ENCODE results near the gene TBC1D9. TPM values are rescaled to one million over a fixed set of nuclear protein-coding genes. Genes with fewer than 3 reads are reported as not detected.
"Not testable (repeated sequence)": the region's sequence is repeated elsewhere in the genome, so short reads cannot be mapped to it uniquely, and the experiment has no call there.

The TBC1D9 gene
- 0.36 TPM for polyA plus RNA-seq (2012; ENCODE audit: missing spikeins)

DNA sequence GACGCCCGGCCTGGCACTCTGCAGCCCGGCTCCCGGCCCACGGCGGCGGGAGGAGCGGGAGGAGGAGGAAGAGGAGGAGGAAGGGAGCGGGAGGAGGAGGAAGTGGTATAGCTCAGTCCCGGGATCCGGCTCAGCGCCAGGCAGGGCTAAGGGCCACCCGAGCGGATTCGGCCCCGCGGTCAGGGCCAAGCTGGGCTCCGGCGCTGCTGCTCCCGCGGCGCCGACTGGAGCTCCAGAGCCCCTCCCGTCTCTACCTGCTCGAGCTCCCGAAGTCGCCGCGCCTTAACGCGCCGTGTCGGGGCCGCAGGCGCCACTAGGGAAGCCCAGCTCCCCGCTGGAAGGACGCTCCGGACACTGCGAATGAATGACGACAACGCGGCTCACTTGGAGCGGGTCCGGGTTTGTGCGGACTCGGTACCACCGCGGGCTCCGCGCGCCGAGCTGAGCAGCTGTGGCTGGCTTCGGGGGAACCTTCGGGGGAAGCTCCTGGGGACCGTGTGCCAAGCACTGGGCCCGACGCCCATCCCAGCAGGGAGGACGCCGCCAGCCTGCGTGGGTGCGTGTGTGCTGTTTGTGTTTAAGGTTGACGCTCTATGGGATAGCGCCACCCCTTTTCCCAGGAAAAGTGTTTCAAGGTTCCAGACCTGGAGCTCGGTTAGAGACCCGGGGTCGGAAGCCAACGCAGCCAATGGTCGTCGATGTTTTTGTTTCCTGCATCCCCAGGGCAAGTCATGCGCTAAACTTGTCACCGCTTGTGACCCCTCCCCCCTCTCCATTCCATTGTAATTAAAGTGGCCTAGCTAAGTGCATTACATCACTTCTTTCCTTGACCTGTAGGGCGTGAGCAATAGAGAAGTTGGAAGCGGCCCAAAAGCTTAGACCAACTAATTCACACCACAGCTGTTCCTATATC, at the start of gene TBC1D9:
Gene TBC1D9, minus strand, starts transcription at position 67 of the 913 bp plus-strand sequence. CDS start 340 bp downstream, outside the sequence.
- FAIRE-seq = no peak
- DNase-seq (ENCODE audit: insufficient read length) = peak; percentile 31
- TF ChIP-seq TAF1 (IDR thresholded peaks at IDR 0.05; ENCODE audit: borderline replicate concordance, low read depth, low read length) (no peak), POLR2AphosphoS5 (IDR thresholded peaks at IDR 0.05; ENCODE audit: low read depth, low read length) (no peak), POLR2A (IDR thresholded peaks at IDR 0.05; ENCODE audit: low read depth, low read length) (no peak)

DNA sequence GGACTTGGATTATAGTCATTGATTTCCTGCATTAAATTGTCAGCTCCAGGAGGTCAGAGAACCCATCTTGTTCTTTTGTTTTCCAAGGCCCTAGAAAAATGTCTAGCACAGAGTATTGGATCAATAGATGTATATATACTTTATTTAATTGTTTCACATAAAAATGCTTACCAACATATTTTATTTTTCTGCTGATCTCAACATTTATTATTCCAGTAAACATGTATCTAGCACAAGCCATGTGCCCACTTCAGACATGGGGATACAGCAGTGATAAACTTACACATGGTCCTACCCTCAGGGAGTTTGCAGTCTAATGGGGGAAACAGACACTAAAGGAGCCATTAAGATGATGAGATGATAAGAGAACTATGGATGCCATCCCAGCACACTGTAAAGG, 49.1 kb upstream of the TBC1D9 start:
- TF ChIP-seq POLR2A (IDR thresholded peaks at IDR 0.05; ENCODE audit: low read depth, low read length) (no peak), POLR2AphosphoS5 (IDR thresholded peaks at IDR 0.05; ENCODE audit: low read depth, low read length) (no peak), TAF1 (IDR thresholded peaks at IDR 0.05; ENCODE audit: borderline replicate concordance, low read depth, low read length) (no peak)
- DNase-seq (ENCODE audit: insufficient read length) (no peak), FAIRE-seq (no peak)

DNA sequence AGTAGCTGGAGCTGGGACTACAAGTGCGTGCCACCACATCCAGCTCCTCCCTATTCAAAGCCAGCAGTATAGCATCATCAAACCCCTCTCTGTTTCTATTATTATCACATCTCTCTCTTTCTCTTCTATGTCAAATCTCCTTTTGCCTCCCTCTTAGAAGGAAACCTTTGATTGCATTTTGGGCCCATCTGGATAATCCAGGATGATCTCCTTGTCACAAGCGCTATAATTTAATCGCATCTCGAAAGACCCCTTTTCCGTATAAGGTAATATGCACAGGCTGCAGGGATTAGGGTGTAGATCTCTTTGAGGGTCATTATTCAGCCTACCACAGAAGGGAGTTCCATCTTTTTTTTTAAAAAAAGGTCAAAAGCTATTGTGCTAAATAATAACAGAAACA, 46.4 kb upstream of the TBC1D9 start:
- FAIRE-seq (no peak), DNase-seq (ENCODE audit: insufficient read length) (no peak)
- TF ChIP-seq POLR2A (IDR thresholded peaks at IDR 0.05; ENCODE audit: low read depth, low read length) (no peak), TAF1 (IDR thresholded peaks at IDR 0.05; ENCODE audit: borderline replicate concordance, low read depth, low read length) (no peak)

DNA sequence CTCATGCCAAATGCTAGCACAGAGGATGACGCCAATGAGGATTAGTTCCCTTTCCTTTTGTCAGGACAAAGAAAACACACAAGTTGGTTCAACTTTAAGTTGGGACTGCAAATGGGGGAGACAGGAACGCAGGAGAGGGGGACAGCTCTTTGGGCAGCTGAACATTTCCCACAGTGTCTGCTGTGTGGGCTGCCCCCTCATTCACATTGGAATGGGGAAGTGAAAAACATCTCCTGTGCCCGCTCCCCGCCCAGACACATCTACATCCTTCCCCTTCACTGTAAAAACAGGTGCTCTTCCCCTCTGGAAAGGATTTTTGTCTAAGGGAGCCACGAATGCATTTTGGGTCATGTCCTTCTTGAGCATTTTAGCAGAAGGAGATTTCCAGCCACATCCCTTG, 44.5 kb upstream of the TBC1D9 start:
- TF ChIP-seq POLR2AphosphoS5 (IDR thresholded peaks at IDR 0.05; ENCODE audit: low read depth, low read length) = no peak
- TF ChIP-seq POLR2A (IDR thresholded peaks at IDR 0.05; ENCODE audit: low read depth, low read length) = no peak
- TF ChIP-seq TAF1 (IDR thresholded peaks at IDR 0.05; ENCODE audit: borderline replicate concordance, low read depth, low read length) = no peak
- DNase-seq (ENCODE audit: insufficient read length) = no peak
- FAIRE-seq = peak; percentile 40

DNA sequence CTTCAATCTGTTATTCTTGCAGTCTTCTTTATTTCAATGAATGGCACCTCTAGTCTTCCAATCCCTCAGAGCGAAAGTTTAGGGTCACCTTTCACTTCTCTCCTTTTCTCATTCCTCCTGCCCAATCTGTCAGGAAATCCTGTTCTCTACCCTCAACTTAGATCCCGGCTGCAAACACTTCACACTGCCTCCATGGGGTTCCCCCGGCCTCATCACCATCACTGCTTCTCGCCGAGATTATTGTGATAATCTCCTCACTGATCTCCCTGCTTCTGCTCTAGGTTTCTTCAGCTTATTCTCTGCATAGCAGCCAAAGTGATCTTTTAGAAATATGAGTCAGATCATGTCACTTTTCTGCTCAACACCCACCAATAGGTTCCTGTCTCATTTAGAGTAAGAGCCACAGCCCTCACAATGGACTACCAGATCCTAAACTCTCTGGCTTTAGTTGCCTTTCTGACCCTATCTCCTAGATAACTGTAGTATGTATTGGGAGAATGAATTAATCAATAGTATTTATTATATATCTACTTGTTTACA, 43.6 kb upstream of the TBC1D9 start:
- FAIRE-seq (no peak), DNase-seq (ENCODE audit: insufficient read length) (no peak)
- no peak for TF ChIP-seq POLR2AphosphoS5 (IDR thresholded peaks at IDR 0.05; ENCODE audit: low read depth, low read length)

DNA sequence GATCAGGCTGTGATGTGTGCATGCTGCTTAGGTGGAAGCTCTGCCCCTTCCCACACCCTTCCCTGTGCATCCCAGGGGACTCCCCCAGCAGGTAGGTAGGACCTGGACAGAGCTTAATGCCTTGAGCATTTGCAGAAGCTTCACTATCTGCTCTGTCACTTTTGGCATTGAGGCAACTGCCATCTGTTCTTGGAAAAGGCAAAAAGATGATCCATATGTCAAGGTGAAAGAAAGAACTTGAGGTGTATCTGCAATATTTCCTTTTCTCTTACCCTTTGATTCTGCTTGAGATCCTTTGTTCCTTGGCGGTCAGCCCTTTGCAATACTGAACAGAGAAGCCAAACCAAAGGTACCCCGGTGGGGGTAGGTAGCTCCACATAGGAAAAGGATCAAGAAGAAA, 37.1 kb upstream of the TBC1D9 start:
- TF ChIP-seq TAF1 (IDR thresholded peaks at IDR 0.05; ENCODE audit: borderline replicate concordance, low read depth, low read length) = no peak
- TF ChIP-seq POLR2AphosphoS5 (IDR thresholded peaks at IDR 0.05; ENCODE audit: low read depth, low read length) = no peak
- no peak for TF ChIP-seq POLR2A (IDR thresholded peaks at IDR 0.05; ENCODE audit: low read depth, low read length)
- DNase-seq (ENCODE audit: insufficient read length) = no peak
- FAIRE-seq = no peak

DNA sequence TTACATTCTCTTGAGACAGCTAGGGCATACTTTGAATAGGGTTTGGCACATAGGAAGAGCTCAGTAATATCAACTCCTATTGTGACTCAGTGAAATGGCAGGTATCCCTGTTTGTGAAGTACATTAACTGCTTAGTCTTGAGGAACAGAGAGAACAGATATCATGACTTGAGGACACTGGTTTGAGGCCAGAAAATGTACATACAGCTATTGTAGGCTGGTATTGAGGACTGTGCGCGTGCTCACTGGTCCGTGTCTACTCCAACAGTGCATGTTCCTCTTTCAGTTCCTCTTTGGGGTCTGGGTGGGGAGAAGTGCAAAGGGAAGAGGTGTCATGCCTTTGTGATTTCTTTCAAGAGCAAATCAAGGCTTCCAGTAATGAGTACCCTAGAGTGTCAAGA, 34.6 kb upstream of the TBC1D9 start:
- DNase-seq (ENCODE audit: insufficient read length) (peak; percentile 25), FAIRE-seq (peak; percentile 89)
- TF ChIP-seq POLR2AphosphoS5 (IDR thresholded peaks at IDR 0.05; ENCODE audit: low read depth, low read length) (no peak), POLR2A (IDR thresholded peaks at IDR 0.05; ENCODE audit: low read depth, low read length) (no peak), TAF1 (IDR thresholded peaks at IDR 0.05; ENCODE audit: borderline replicate concordance, low read depth, low read length) (no peak)

DNA sequence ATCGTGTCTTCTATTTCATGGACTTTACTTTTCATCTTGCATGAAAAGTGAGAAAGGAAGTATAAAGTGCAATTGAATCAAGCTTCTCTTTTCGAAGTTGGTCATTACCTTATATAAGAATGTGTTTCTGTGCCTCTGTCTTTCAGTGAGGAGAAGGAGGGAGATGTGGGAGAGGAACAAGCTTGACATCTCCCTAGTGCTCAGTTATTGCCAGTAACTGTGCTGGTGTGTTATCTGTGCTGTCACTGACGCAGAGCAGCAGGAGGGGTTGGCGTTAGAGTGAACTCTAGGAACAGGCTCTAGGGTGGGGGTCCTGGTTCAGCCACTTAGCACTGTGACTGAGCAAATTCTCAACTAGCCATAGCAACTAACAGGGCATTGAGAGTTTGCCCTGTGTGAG, 34.0 kb upstream of the TBC1D9 start:
- TF ChIP-seq POLR2AphosphoS5 (IDR thresholded peaks at IDR 0.05; ENCODE audit: low read depth, low read length) (no peak), POLR2A (IDR thresholded peaks at IDR 0.05; ENCODE audit: low read depth, low read length) (no peak)
- FAIRE-seq = no peak

DNA sequence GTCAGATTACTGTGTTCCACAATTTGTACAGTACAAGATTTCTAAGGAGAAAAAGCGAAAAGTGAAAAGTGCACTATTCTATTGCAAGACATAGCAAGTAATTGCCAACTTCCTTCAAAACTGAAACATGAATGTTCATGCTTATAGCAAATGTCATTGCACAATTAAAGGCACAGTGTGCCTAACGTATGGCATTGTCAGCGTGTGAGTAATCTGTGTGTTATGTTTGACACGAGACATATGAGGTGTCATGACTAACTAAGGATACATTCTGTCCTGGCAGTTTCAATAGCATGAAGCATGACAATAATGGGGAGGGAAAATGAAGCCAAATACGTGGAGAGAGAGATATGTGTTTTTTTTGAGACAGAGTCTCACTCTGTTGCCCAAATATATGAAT, 33.6 kb upstream of the TBC1D9 start:
- TF ChIP-seq POLR2A (IDR thresholded peaks at IDR 0.05; ENCODE audit: low read depth, low read length) (no peak), POLR2AphosphoS5 (IDR thresholded peaks at IDR 0.05; ENCODE audit: low read depth, low read length) (no peak), TAF1 (IDR thresholded peaks at IDR 0.05; ENCODE audit: borderline replicate concordance, low read depth, low read length) (no peak)
- FAIRE-seq (peak; percentile 74), DNase-seq (ENCODE audit: insufficient read length) (no peak)

More for the DNA sequence above, 34.0 kb upstream of the TBC1D9 start:
- no peak for DNase-seq (ENCODE audit: insufficient read length)

DNA sequence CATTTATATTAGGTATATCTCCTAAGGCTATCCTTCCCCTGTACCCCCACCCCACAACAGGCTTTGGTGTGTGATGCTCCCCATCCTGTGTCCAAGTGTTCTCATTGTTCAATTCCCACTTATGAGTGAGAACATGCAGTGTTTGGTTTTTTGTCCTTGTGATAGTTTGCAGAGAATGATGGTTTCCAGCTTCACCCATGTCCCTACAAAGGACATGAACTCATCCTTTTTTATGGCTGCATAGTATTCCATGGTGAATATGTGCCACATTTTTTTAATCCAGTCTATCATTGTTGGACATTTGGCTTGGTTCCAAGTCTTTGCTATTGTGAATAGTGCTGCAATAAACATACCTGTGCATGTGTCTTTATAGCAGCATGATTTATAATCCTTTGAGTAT, 26.6 kb upstream of the TBC1D9 start:
- not testable (repeated sequence) for DNase-seq (ENCODE audit: insufficient read length); FAIRE-seq

DNA sequence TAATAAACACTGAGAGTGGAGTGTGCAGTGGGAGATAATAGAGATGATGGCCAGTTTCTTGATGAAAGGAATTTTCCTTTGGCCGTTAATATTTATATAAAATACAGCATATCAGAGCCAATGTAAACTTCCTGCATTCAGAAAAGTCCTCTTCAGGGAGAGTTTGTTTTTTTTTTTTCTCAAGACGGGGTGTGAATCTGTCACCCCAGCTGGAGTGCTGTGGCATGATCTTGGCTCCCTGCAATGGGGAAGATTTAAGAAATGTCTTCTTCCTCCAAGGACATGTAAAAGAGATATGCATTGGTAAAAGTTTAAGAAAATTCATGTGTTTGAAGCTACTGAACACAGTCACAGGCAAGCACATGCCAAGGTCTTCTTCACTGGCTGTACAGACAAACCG, 25.4 kb upstream of the TBC1D9 start:
- FAIRE-seq = no peak
- TF ChIP-seq TAF1 (IDR thresholded peaks at IDR 0.05; ENCODE audit: borderline replicate concordance, low read depth, low read length) (no peak), POLR2AphosphoS5 (IDR thresholded peaks at IDR 0.05; ENCODE audit: low read depth, low read length) (no peak), POLR2A (IDR thresholded peaks at IDR 0.05; ENCODE audit: low read depth, low read length) (no peak)
- no peak for DNase-seq (ENCODE audit: insufficient read length)

DNA sequence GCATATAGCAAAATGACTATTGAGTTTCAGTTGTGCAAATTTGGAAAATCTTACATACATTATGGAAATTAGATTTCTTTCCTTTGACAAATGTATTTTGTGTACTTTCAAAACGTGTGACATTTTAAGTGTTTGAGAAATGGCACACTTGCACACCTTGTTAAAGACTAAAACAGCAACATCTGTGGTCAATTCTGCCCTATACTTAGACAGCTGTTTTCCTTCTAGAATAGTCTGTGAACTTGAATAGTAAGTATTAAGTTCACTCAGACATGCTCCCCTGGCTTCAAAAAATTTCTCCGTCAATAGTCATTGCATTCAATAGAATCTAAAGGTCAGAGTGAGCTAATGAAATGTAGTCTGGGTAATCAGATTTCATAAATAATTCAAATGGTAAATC, 21.7 kb upstream of the TBC1D9 start:
- FAIRE-seq = no peak
- DNase-seq (ENCODE audit: insufficient read length) = no peak
- TF ChIP-seq POLR2AphosphoS5 (IDR thresholded peaks at IDR 0.05; ENCODE audit: low read depth, low read length) (no peak), TAF1 (IDR thresholded peaks at IDR 0.05; ENCODE audit: borderline replicate concordance, low read depth, low read length) (no peak), POLR2A (IDR thresholded peaks at IDR 0.05; ENCODE audit: low read depth, low read length) (no peak)
